Stromal cell of bone marrow (primary cell): Measurements from ENCODE around the gene FYN.
"Not testable (repeated sequence)": the region's sequence is repeated elsewhere in the genome, so short reads cannot be mapped to it uniquely, and the experiment has no call there.

ENCODE experiments used
- DNase-seq: peaks from one replicate; pipeline ENCODE4 v3.0.0-alpha.2; 2012; ENCODE audit warnings: low read depth

Gene FYN

GRCh38 chr6:111703723-111704122, 169.5 kb downstream of the FYN start:
- DNase-seq: no peak

DNA sequence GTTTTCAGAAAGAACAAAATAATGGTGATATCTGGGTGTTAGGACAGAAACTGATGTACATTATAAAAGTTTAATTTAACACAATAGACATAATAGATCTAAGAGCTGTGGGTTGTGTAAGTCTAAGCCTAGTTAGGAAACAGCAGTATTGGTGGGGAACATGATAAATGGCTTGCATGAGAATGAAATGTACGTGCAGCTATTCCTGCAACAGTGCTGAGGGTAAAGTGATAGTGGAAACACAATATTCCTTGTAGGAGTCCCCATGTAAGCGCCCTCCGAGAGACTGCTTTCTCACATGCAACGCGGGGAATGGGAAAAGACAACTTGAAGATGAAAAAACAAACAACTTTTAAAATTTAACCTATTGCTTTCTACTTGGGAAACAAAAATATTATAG, 171.0 kb downstream of the FYN start:
- DNase-seq: no peak

DNA sequence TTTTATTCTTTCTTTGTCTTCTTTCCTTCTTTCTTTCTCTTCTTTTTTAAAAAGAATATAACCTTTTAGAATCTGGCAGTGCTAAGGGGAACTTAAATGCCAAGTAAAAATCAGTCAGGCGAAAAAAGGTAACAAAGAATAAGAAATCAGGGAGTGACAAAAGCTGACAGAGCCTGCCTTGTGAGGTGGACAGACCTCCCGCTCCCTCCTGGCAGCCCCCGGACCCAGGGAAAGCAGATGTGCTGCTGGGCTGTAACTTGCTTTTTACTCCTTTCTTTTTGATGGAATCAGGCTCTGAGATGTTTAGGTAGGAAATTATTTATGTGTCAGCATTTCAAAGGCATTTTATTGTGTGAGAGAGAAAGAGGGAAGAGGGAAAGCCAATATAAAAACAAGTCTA, 172.1 kb downstream of the FYN start:
- DNase-seq: no peak

- DNase-seq: no peak
These were observed 173.0 kb downstream of the FYN start for GRCh38 chr6:111700135-111700690.

DNA sequence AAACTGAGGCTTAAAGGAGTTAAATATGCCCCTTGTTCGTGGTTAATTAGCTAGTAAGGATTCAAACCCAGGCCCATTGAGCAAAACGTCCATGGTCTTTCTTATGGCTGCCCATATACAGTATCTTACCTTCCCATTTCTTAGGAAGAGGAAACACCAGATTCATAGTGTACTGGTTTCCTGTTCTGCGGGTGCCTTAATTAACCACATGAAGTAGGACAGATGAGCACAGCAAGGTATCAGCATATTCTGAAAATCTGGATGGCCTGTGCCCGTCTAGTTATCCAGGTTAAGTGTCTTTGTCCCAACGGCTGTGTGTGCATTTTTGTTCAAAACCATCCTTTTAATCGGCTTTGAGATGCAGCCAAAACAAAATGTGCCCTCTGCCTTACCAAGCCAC, 174.1 kb downstream of the FYN start:
- DNase-seq: no peak

GRCh38 chr6:111696814-111697213, 176.4 kb downstream of the FYN start:
- DNase-seq: no peak

DNA sequence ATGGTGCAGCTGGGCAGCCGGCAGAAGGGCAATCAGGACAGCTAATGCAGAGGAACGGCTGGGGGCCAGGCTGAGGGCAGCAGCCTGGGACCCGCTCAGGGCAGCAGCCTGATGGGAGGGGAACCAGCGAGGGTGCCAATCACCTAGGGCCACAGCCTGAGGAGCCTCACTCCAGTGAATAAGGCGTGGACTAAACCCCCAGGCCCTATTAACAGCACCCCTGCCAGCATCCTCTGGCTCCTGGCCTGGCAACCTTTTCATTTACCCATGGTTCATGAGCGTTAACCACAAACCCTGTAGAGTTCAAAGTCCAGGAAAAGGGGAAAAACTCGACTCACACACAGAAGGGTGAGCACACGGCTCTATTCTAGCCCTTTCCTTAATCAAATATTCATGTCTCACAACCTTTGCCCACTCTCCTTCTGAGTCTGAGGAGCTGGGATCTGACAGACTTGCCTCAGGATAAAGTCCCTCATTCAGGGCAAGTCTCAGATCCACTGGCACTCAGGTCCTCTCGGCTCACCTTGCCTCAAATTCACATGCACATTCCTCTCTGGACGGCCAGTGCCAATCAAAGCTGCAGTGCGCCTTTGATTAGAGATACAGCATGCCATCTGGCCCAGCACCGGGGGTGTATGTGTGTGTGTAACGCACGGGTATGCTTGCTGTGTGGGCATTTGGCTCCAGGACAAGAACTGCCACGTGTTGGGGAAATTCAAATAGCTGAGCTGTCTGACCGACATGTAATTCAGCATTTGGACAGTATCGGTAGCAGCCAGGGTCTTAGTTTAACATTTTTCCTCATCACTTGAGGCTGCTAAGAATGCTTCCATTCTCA, 180.7 kb downstream of the FYN start:
- no peak for DNase-seq

DNA sequence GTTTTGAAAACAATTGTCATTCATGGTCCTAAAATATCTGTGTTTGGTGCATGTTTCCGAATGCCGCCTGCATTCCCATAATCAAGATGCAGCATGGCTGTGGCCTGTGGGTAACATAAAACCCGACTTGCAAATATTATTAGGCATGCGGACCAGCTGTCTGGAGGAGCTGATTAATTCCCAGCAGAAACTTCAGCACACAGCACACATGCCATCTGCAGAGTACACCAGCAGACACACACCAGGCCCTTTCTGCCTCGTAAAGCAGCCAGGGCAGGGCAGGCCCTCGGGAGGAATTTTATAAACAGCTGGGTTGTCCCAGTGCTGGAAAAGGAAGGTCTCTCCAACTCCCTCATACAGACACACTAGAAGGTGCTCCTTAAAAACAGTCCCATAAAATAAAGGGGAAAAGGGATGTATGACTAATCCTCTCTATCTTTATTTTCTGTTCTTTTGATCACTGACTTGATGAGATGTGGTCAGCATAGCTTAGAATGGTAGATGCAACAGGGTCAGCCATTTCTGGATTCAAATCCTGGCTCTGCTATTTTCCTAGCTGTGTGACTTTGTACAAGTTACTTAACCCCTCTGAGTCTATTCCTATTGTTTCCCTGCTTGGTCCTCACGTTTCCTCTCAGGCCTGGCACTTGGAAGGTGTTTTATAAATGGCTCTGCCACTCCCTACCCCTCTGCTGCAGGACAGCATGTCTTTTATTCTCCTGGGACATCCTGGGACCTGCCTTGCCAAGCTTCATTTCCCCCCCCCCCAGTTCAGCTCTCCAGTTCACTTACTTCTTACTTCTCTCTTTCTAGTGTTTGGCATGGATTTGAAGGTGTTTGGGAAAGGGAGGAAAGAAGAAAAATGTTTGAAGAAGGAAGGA, 181.7 kb downstream of the FYN start:
- DNase-seq: no peak

GRCh38 chr6:111689946-111690345, 183.3 kb downstream of the FYN start:
- DNase-seq: no peak

- DNase-seq: no peak
These were observed 183.8 kb downstream of the FYN start for GRCh38 chr6:111689419-111689818.

DNA sequence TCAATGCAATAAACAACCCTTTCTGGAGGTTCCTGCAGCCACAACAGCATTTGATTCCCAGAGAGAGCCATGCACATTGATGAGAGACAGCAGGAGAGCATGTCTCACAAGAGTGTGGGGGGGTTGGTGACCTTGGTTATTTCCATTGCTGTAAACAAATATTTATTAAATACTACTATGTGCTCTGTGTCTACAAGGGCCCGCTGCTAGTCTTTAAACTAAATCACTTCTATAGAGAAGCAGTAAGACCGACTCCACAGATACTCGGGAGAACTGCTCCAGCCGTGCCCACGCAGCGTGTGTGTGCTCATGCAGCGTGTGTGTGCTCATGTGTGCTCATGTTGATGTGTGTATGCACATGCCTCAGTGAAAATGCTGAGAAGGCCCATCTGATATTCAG, 184.9 kb downstream of the FYN start:
- DNase-seq: no peak

DNA sequence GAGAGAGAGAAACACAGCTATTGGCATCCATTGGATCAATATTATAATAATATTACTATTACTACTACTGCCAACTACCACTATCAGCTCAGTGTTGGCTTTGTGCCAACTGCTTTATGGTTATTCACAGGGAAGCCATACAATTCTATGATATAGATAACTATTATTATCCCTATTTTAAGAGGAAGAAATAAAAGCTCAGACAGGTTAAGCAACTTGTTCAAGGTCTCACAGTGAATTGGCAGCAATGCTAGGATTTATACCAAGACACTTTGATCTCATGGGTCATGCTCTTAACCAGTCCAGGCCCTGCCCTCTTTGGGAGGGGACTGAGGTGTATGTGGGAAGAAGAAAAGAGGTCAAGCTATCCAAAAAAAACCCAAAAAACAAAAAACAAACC, 185.6 kb downstream of the FYN start:
- no peak for DNase-seq

- no peak for DNase-seq
These were observed 186.4 kb downstream of the FYN start for GRCh38 chr6:111686932-111687266.

- DNase-seq: no peak
These were observed 186.9 kb downstream of the FYN start for GRCh38 chr6:111686249-111686931.

DNA sequence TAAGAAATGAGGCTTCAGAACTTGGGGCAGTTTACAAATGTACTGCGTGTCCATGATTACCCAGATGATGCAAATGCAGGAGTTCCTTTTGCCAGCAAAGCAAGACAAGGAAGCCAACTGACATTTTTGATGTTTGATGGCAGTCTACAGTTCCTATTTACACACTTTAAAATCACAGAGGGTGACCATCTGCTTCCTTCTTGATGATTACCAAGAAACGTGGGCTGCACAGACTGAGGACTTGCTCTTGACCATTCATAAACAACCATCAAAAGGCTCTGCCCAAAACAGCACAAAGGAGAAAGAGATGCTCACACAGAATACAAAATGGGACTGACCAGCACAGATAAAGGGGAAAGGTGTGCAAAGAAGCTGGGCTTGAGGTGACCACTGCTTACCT, 187.7 kb downstream of the FYN start:
- no peak for DNase-seq

GRCh38 chr6:111685058-111685457, 188.2 kb downstream of the FYN start:
- no peak for DNase-seq

DNA sequence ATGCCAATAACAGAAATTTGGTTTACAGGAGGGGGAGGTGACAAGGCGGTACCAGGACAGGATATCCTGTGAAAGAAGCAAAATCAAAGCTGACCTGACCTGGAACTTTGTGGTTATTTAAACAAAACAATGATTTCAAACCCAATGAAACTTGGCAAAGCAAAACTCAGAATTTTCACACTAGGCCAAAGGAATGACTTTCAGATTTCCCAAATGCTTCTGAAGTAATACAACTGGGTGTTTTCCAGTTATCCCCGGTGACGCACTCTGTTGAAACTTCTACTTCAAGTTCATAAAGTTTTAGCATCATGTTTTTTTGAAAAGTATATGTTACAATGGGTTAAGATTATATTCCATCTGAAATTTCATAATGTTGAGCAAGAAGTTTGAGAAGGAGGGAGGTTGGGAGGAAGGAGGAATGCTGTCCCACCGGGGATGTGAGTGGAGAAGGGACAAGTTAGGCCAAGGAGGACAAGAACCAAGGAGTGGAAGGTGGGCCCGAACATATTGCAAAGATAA, 189.4 kb downstream of the FYN start:
- DNase-seq: peak; percentile 95

DNA sequence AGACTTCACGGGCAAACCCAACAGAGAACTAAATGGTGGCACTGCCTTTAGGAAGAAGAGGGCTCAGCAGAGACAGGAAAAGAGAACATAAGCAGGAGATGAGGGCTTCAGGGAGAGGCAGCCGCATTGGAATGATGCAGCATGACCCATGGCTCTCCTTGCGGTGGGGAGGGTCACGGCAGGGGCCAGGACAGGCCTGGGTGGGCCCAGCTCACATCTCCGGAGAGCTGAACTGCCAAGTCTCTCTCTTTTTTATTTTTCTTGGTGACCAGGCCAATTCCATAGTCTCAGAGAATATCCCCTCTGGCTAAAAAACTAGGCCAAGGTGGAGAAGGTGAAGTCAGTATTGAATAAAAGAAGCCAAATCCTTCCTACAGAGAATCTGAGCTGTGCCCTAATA, 190.1 kb downstream of the FYN start:
- DNase-seq: no peak

DNA sequence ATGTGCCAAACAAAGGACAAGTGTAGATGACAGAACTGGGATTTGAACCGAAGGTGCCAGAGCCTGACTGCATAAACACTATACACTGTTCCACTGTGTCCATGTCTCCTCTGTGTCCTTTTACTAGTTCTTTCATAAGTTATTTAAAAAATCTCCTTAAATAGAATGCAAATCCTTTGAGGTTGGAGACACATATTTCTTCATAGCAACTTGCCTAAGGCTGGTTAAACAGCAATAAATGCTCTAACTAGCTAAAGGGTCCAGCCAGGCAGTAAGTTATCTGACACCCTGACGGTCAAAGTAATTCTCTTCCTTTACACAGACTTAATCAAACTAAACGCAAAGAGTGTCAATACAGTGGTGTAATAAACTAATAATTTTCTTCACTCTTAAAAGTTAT, 191.4 kb downstream of the FYN start:
- DNase-seq: no peak

GRCh38 chr6:111680811-111681609, 192.2 kb downstream of the FYN start:
- DNase-seq: not testable (repeated sequence)

DNA sequence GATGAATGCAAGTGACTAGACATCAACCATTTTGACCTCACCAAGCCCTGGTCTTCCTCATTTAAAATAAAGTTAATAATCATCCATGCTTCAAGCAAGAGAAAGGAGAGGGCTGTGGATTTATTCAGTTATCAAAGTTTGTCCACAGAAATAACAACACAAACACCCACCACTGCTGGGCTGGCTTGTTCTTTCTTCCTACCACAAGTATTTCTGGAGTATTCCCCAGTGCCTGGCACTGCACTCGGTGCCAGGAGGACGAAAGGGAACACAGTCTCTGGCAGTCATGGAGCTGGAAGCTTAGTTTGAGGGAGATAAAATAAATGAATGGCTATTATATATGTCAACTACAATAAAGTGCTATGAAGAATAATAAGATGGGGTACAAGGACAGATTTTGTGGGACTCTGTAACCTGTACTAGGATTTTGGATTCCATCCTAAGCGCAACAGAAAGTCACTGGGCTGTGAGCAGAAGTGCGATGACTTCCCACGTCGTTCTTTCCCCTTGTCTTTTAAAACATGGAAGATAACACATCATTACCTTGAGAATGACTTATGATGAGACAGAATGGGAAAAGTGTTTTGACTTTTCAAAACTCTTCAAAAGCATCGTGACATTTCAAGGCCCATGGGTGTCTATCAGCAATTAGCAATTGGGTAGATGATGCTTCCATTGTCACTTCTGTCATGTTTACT, 193.1 kb downstream of the FYN start:
- no peak for DNase-seq
